ENCODE results near the gene NUMBL. TPM values are rescaled to one million over a fixed set of nuclear protein-coding genes. Genes with fewer than 3 reads are reported as not detected.

The NUMBL gene
- total RNA-seq, 2 donors from 2014 or later = 54.0 to 62.6 TPM

DNA sequence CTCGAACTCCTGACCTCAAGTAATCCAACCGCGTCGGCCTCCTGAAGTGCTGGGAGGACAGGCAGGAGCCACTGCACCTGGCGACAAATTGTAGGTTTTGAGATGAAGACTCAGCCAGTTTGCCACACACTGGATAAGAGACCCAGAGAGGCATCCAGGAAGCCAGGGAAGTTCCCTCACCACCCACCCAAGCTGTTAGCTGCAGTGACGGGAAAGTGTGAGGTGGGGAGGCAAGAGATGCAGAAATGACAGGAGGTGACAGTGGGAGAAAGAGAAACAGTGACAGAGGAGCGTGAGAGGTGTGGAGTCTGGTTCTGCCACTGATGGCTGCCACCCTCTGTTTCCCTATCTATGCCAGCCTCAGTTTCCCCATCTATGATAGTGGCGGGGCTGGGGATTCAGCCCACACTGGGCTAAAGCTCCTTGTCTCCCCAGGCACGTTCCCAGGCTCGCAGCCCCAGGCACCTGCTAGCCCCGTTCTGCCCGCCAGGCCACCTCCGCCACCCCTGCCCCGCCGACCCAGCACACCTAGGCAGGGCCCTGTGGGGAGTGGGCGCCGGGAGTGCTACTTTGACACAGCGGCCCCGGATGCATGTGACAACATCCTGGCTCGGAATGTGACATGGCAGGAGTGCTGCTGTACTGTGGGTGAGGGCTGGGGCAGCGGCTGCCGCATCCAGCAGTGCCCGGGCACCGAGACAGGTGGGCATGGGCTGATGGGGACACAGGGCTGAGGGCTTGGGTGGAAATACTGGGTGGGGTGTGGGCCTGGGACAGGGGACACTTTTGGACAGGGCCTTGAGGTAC is 68.3 kb downstream of the NUMBL start:
- DNase-seq (ENCODE audit: low spot score) = no peak
- intact Hi-C loops (cut with DNase I) = loop anchor here in 1 of 2 donors (10.0 kb wide), 1 partner anchor 307 kb away; no protein-coding TSS in a partner anchor

DNA sequence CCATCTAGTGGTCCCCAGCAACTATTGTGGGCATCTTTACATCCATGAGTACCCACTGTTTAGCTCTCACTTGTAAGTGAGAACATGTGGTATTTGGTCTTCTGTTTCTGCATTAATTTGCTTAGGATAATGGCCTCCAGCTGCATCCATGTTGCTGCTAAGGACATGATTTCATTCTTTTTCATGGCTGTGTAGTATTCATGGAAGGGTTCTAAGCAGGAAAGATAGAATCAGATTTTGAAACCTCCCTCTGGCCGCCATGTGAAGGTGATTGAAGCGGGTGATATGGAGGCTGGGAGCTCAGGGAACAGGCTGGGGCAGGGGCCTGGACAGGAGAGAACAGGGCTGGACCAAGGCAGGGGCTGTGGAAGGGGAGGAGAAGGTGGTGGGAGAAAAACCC is 69.2 kb downstream of the NUMBL start:
- intact Hi-C loops (cut with DNase I) = loop anchor here in 1 of 2 donors (10.0 kb wide), 1 partner anchor 306 kb away; no protein-coding TSS in a partner anchor
- no peak for DNase-seq (ENCODE audit: low spot score)

- intact Hi-C loops (cut with DNase I) = loop anchor here in 1 of 2 donors (10.0 kb wide), 1 partner anchor 305 kb away; no protein-coding TSS in a partner anchor
- no peak for DNase-seq (ENCODE audit: low spot score)
These were observed 70.3 kb downstream of the NUMBL start for GRCh38 chr19:40620161-40620485.

GRCh38 chr19:40619333-40620160 is 70.9 kb downstream of the NUMBL start:
- intact Hi-C loops (cut with DNase I) = loop anchor here in 1 of 2 donors (10.0 kb wide), 1 partner anchor 305 kb away; no protein-coding TSS in a partner anchor
- DNase-seq (ENCODE audit: low spot score) = no peak

DNA sequence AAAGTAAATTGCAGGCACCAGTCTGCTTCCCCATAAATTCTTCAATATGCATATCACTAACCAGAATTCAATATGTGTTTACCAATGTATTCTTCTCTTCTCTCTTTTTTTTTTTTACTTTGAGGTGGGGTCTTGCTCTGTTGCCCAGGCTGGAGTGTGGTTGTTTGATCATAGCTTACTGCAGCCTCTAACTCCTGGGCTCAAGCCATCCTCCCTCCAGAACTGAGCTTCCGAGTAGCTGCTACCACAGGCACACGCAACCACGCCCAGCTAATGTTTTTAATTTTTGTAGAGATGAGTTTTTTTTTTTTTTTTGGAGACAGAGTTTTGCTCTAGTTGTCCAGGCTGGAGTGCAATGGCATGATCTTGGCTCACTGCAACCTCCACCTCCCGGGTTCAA is 72.5 kb downstream of the NUMBL start:
- no peak for DNase-seq (ENCODE audit: low spot score)
- intact Hi-C loops (cut with DNase I) = no loop called here

DNA sequence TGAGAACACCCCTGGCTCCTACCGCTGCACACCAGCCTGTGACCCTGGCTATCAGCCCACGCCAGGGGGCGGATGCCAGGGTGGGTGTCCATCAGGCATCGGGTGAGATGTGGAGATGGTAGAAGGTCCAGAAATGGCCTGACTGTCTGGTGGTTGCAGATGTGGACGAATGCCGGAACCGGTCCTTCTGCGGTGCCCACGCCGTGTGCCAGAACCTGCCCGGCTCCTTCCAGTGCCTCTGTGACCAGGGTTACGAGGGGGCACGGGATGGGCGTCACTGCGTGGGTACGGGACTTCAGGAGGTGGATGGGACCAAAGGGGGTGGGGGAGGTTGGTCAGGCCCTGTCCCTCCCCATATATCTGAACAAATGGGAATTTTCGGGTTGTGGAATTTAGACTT is 73.5 kb downstream of the NUMBL start:
- DNase-seq (ENCODE audit: low spot score) = no peak
- intact Hi-C loops (cut with DNase I) = no loop called here

DNA sequence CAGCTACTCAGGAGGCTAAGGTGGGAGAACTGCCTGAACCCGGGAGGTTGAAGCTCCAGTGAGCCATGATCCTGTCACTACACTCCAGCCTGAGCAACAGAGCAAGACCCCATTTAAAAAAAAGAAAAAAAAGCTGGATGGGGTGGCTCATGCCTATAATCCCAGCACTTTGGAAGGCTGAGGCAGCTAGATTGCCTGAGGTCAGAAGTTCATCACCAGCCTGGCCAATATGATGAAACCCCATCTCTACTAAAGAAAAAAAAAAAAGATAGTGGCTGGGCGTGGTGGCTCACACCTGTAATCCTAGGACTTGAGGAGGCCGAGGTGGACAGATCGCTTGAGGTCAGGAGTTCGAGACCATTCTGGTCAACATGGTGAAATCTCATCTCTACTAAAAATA is 74.3 kb downstream of the NUMBL start:
- no peak for DNase-seq (ENCODE audit: low spot score)
- intact Hi-C loops (cut with DNase I) = no loop called here

Other genes starting within 250 kb of the NUMBL start
- 10 to 100 TPM; 33.8 to 48.6 TPM for gene SERTAD3, start 246.3 kb downstream of the NUMBL start, total RNA-seq
- 10 to 100 TPM; 77.4 to 88.1 TPM for gene BLVRB, start 224.9 kb downstream of the NUMBL start, total RNA-seq
- gene SPTBN4, start 223.7 kb downstream of the NUMBL start, total RNA-seq = 1 to 10 TPM; 1.7 to 2.7 TPM
- 10 to 100 TPM; 43.8 to 45.3 TPM for gene SHKBP1, start 113.8 kb downstream of the NUMBL start, total RNA-seq
- 100 to 1,000 TPM; 200 to 265 TPM for gene LTBP4, start 89.3 kb downstream of the NUMBL start, total RNA-seq
- gene COQ8B, start 26.2 kb upstream of the NUMBL start, total RNA-seq = 10 to 100 TPM; 21.5 to 29.9 TPM
- 10 to 100 TPM; 18.9 to 19.4 TPM for gene ITPKC, start 26.5 kb upstream of the NUMBL start, total RNA-seq
- gene ACTMAP, start 59.8 kb upstream of the NUMBL start, total RNA-seq = 1 to 10 TPM; 3.0 to 5.5 TPM
- 10 to 100 TPM; 37.1 to 46.1 TPM for gene SNRPA, start 60.6 kb upstream of the NUMBL start, total RNA-seq
- 1 to 10 TPM in 1 of 2 donors, not detected in 1; 1.6 TPM for gene MIA, start 84.9 kb upstream of the NUMBL start, total RNA-seq
- gene RAB4B, start 87.6 kb upstream of the NUMBL start, total RNA-seq = 10 to 100 TPM; 20.5 to 24.5 TPM
- gene EGLN2, start 108.5 kb upstream of the NUMBL start, total RNA-seq = 10 to 100 TPM; 76.3 to 89.0 TPM
- not detected for gene CYP2A6, start 159.8 kb upstream of the NUMBL start, total RNA-seq
- gene CYP2A7, start 191.6 kb upstream of the NUMBL start, total RNA-seq = not detected

All from posterior vena cava (tissue), 2 donors.